ENCODE results near the gene DCDC2. TPM values are rescaled to one million over a fixed set of nuclear protein-coding genes. Genes with fewer than 3 reads are reported as not detected.

DCDC2 gene
- total RNA-seq, 1 experiment from 2014 or later = 1.8 TPM

DNA sequence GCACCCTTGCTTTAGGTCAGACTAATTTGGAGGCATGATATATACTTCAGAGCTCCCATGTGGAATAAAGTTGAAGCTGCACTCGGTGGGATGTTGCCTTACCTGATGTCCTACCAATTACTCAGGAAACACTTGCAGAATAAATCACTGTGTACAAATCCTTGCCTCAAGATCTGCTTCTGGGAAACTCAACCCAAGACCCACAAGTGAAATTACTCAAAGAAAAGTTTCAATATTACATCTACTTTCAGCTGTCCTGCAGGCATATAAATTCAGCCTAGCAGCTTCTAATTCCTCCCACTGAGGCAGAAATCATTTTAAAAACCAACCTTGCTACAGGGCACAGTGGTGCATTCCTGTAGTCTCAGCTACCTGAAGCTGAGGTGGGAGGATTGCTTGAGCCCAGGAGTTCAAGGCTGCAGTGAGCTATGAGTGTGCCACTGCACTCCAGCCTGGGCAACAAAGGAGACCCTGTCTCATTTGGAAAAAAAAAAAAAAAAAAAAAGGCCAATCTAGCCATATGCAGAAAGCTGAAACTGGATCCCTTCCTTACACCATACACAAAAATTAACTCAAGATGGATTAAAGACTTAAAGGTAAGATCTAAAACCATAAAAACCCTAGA lies 20.7 kb upstream of the DCDC2 start:
- DNase-seq (ENCODE audit: low spot score) = no peak
- no peaks in the 10 kb centered on the region for H3K27me3 Mint-ChIP-seq (ENCODE audit: low read depth)
- H3K9me3 Mint-ChIP-seq = peaks cover under 1% of the 10 kb centered on the region
- no peak for ATAC-seq
- no peak overlapping the region for H3K27ac Mint-ChIP-seq
- CTCF ChIA-PET = interaction anchor here (0.7 kb wide), 1 partner anchor 267 kb away, joined by 4 read pairs; the partner anchor contains the start of gene KIAA0319
- H3K4me3 Mint-ChIP-seq = no peak overlapping the region
- no peak for TF ChIP-seq SMAD4 (CRISPR knock-in tag; IDR thresholded peaks at IDR 0.05)
- TF ChIP-seq ZNF138 (CRISPR knock-in tag; conservative IDR thresholded peaks at IDR 0.05) = no peak
- TF ChIP-seq NFATC4 (CRISPR knock-in tag; IDR thresholded peaks at IDR 0.05) = no peak
- TF ChIP-seq, protein P1, sequence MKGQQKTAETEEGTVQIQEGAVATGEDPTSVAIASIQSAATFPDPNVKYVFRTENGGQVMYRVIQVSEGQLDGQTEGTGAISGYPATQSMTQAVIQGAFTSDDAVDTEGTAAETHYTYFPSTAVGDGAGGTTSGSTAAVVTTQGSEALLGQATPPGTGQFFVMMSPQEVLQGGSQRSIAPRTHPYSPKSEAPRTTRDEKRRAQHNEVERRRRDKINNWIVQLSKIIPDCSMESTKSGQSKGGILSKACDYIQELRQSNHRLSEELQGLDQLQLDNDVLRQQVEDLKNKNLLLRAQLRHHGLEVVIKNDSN (CRISPR knock-in tag; IDR thresholded peaks at IDR 0.05) = no peak
- no peak for TF ChIP-seq FOXK1 (CRISPR knock-in tag; IDR thresholded peaks at IDR 0.05)
- peaks cover under 1% of the 10 kb centered on the region; the same call in 1 of the 2 replicates for H3K36me3 Mint-ChIP-seq
- peaks cover 14% of the 10 kb centered on the region for H3K4me1 Mint-ChIP-seq
- POLR2A ChIA-PET = no interaction called here

DNA sequence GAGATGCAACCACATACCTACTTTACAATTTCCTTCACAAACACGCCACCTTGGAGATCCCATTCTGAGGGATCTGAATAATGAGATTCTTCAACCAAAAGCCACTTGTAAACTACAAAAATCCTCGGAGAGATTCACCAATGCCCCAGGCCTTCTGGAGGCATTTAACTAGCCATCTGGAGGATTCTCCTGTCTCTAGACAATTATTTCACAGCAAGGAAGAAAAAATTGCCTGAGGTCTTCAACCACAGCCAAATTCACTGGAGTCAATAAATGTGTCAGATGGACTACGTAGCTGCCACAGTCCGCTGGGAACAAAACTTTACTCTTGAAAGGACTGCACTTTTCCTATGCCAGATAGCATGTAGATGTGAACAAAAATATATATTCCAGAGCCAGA lies 19.0 kb upstream of the DCDC2 start:
- no peaks in the 10 kb centered on the region for H3K36me3 Mint-ChIP-seq
- POLR2A ChIA-PET = no interaction called here

More for the DNA sequence above, 19.0 kb upstream of the DCDC2 start:
- H3K9me3 Mint-ChIP-seq = peaks cover 8% of the 10 kb centered on the region
- CTCF ChIA-PET = interaction anchor here (0.8 to 1.9 kb wide), 3 partner anchors 12 to 94 kb away, joined by 3 to 10 read pairs (median 4); no protein-coding TSS in a partner anchor
- no peak overlapping the region for H3K27ac Mint-ChIP-seq
- DNase-seq (ENCODE audit: low spot score) (no peak), ATAC-seq (no peak)
- H3K4me3 Mint-ChIP-seq = no peak overlapping the region
- H3K27me3 Mint-ChIP-seq (ENCODE audit: low read depth) = no peaks in the 10 kb centered on the region
- TF ChIP-seq IRF2 (CRISPR knock-in tag; IDR thresholded peaks at IDR 0.05; ENCODE audit: borderline replicate concordance, low read depth) (no peak), MXD4 (CRISPR knock-in tag; IDR thresholded peaks at IDR 0.05; ENCODE audit: borderline replicate concordance) (no peak), SMAD4 (CRISPR knock-in tag; IDR thresholded peaks at IDR 0.05) (no peak), ZNF317 (CRISPR knock-in tag; IDR thresholded peaks at IDR 0.05; ENCODE audit: borderline replicate concordance, low read depth) (no peak), TCF7 (CRISPR knock-in tag; IDR thresholded peaks at IDR 0.05; ENCODE audit: low read depth) (no peak), GTF2I (CRISPR knock-in tag; conservative IDR thresholded peaks at IDR 0.05) (no peak), ATF1 (CRISPR knock-in tag; IDR thresholded peaks at IDR 0.05) (no peak), NFATC4 (CRISPR knock-in tag; IDR thresholded peaks at IDR 0.05) (no peak), TP53 (CRISPR knock-in tag; IDR thresholded peaks at IDR 0.05) (no peak), PRRX2 (CRISPR knock-in tag; IDR thresholded peaks at IDR 0.05) (no peak), TEAD4 (CRISPR knock-in tag; IDR thresholded peaks at IDR 0.05) (no peak), ZNF263 (CRISPR knock-in tag; IDR thresholded peaks at IDR 0.05; ENCODE audit: low read depth) (no peak)
- TF ChIP-seq, protein P2, sequence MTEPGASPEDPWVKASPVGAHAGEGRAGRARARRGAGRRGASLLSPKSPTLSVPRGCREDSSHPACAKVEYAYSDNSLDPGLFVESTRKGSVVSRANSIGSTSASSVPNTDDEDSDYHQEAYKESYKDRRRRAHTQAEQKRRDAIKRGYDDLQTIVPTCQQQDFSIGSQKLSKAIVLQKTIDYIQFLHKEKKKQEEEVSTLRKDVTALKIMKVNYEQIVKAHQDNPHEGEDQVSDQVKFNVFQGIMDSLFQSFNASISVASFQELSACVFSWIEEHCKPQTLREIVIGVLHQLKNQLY (CRISPR knock-in tag; IDR thresholded peaks at IDR 0.05) = no peak
- TF ChIP-seq, protein P3, sequence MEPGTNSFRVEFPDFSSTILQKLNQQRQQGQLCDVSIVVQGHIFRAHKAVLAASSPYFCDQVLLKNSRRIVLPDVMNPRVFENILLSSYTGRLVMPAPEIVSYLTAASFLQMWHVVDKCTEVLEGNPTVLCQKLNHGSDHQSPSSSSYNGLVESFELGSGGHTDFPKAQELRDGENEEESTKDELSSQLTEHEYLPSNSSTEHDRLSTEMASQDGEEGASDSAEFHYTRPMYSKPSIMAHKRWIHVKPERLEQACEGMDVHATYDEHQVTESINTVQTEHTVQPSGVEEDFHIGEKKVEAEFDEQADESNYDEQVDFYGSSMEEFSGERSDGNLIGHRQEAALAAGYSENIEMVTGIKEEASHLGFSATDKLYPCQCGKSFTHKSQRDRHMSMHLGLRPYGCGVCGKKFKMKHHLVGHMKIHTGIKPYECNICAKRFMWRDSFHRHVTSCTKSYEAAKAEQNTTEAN (CRISPR knock-in tag; IDR thresholded peaks at IDR 0.05) = no peak
- TF ChIP-seq, protein P4, sequence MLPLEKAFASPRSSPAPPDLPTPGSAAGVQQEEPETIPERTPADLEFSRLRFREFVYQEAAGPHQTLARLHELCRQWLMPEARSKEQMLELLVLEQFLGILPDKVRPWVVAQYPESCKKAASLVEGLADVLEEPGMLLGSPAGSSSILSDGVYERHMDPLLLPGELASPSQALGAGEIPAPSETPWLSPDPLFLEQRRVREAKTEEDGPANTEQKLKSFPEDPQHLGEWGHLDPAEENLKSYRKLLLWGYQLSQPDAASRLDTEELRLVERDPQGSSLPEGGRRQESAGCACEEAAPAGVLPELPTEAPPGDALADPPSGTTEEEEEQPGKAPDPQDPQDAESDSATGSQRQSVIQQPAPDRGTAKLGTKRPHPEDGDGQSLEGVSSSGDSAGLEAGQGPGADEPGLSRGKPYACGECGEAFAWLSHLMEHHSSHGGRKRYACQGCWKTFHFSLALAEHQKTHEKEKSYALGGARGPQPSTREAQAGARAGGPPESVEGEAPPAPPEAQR (CRISPR knock-in tag; IDR thresholded peaks at IDR 0.05) = no peak
- TF ChIP-seq, protein P5, sequence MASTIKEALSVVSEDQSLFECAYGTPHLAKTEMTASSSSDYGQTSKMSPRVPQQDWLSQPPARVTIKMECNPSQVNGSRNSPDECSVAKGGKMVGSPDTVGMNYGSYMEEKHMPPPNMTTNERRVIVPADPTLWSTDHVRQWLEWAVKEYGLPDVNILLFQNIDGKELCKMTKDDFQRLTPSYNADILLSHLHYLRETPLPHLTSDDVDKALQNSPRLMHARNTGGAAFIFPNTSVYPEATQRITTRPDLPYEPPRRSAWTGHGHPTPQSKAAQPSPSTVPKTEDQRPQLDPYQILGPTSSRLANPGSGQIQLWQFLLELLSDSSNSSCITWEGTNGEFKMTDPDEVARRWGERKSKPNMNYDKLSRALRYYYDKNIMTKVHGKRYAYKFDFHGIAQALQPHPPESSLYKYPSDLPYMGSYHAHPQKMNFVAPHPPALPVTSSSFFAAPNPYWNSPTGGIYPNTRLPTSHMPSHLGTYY (CRISPR knock-in tag; IDR thresholded peaks at IDR 0.05) = no peak
- TF ChIP-seq, protein P6, sequence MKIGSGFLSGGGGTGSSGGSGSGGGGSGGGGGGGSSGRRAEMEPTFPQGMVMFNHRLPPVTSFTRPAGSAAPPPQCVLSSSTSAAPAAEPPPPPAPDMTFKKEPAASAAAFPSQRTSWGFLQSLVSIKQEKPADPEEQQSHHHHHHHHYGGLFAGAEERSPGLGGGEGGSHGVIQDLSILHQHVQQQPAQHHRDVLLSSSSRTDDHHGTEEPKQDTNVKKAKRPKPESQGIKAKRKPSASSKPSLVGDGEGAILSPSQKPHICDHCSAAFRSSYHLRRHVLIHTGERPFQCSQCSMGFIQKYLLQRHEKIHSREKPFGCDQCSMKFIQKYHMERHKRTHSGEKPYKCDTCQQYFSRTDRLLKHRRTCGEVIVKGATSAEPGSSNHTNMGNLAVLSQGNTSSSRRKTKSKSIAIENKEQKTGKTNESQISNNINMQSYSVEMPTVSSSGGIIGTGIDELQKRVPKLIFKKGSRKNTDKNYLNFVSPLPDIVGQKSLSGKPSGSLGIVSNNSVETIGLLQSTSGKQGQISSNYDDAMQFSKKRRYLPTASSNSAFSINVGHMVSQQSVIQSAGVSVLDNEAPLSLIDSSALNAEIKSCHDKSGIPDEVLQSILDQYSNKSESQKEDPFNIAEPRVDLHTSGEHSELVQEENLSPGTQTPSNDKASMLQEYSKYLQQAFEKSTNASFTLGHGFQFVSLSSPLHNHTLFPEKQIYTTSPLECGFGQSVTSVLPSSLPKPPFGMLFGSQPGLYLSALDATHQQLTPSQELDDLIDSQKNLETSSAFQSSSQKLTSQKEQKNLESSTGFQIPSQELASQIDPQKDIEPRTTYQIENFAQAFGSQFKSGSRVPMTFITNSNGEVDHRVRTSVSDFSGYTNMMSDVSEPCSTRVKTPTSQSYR (CRISPR knock-in tag; IDR thresholded peaks at IDR 0.05) = no peak
- peaks cover 14% of the 10 kb centered on the region for H3K4me1 Mint-ChIP-seq
